Rectal smooth muscle tissue (tissue), 1 donor: ENCODE measurements around the gene CTIF.
A peak's percentile ranks its signal among the peaks of the same experiment; 100 is the strongest.

ENCODE experiments used
- H3K27ac ChIP-seq: one replicate; pipeline ENCODE4 v1.7.0; 2013; ENCODE audit warnings: low read depth, low read length, inconsistent platforms
- H3K27me3 ChIP-seq: one replicate; pipeline ENCODE4 v1.7.0; 2013; ENCODE audit warnings: low read length; ENCODE audit not compliant: control insufficient read depth, insufficient read depth
- H3K36me3 ChIP-seq: one replicate; pipeline ENCODE4 v1.7.0; 2013; ENCODE audit warnings: low read length; ENCODE audit not compliant: control insufficient read depth, insufficient read depth
- H3K4me1 ChIP-seq: one replicate; pipeline ENCODE4 v1.7.0; 2013; ENCODE audit warnings: low read length; ENCODE audit not compliant: control insufficient read depth, insufficient read depth
- H3K4me3 ChIP-seq: one replicate; pipeline ENCODE4 v1.7.0; 2013; ENCODE audit warnings: low read length
- H3K9ac ChIP-seq: one replicate; pipeline ENCODE4 v1.7.0; 2013; ENCODE audit warnings: low read length

The CTIF gene

DNA sequence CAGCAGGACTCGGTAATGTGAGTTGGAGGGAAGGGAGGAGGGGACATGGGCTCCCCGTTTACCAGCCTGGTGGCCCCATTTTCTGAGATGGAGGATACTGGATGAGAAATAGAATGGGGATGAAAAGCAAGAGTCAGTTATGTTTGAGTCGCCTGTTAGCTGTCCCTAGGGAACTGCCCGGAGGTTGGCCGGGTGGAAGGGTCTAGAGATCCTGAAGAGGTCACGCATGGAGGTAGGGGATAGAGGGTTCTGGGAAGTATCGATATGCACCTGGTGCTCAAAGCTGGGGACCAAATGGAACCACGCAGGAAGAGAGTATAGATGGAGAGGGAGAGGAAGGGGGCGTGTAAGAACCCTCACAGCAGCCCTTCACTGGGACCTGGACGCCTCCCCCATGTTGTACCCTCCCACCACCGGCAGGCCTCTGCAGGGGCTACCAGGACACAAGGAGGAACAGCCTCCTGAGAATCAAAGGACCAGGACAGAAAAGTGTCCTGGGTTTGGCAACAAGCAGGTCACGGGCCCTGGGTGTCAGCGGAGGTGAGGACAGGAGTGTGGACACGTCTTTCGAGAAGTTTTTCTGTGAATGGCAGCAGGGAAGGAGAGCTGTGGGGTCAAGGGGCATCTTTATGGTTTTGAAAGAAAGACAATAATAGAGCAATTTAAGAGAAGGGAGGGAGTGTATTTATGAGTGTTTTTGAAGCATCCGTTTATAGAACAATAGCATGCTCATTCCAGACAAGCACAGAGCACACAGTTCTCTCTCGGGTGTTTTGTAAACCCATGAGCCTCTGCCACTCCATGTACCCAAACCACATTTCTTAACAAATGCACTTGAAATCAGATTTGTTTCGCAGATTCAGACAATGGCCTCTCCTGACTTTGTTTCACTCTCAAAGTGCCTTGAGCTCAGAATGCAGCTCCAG, 279.8 kb downstream of the CTIF start:
- H3K27me3 ChIP-seq: no peaks in the 10 kb centered on the region
- no peaks in the 10 kb centered on the region for H3K4me1 ChIP-seq
- H3K9ac ChIP-seq: no peak overlapping the region
- no peaks in the 10 kb centered on the region for H3K36me3 ChIP-seq
- H3K4me3 ChIP-seq: no peak overlapping the region
- H3K27ac ChIP-seq: no peak overlapping the region

DNA sequence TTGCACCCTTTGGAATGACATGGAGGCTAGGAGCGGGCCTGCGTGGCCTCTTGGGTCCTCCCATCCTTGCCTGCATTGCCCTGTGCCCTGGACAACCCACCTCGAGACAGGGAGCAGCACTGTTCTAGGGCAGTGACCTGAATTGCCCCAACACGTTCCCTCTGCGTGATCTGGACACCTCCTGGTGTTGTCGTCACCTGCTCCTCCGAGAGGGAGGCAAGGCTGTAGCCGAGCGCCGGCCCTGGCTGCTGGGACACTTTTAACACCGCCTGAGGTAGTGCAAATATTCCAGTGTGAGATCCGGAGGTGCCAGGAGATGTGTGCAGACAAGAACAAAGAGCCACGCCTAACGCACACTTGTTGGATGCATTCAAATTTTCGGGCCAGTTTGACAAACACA, 280.4 kb downstream of the CTIF start:
- H3K36me3 ChIP-seq: no peaks in the 10 kb centered on the region
- no peak overlapping the region for H3K4me3 ChIP-seq
- H3K4me1 ChIP-seq: no peaks in the 10 kb centered on the region
- no peaks in the 10 kb centered on the region for H3K27me3 ChIP-seq
- H3K9ac ChIP-seq: no peak overlapping the region
- H3K27ac ChIP-seq: no peak overlapping the region

DNA sequence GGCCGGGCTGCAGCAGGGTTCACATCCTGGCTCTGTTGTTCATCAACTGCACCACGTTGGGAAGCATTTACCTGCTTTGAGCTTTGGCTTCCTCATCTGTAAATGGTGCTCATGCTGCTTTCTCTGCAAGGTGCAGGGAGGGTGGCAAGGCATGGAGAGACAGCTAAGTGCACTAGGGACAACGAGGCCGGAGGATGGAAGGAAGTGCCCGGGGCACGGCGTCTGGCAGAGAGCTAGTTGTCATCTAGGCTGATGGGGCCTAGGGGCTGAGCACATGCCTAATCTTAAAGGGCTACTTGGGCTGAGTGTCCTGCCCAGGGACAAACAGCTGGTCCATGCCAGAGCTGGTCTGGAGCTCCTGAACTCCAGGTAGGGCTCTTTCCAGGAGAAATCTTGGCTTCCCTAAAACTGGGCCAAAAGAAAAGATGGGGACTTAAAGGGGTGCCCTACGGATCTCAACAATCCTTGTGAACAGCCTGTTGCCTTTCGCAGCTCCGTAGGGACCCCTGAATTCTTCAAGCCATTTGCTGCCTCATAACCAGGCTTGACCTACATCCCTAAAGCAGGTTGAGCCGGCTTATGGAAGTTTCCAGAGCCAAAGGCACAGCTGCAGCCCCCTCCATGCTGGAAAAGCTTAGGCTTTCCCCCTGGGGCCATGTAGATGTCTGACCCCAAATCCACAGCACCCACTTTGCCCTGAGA, 281.1 kb downstream of the CTIF start:
- Histone ChIP-seq H3K27ac (no peak overlapping the region), H3K4me1 (no peaks in the 10 kb centered on the region), H3K9ac (no peak overlapping the region), H3K27me3 (no peaks in the 10 kb centered on the region), H3K4me3 (no peak overlapping the region), H3K36me3 (no peaks in the 10 kb centered on the region)

DNA sequence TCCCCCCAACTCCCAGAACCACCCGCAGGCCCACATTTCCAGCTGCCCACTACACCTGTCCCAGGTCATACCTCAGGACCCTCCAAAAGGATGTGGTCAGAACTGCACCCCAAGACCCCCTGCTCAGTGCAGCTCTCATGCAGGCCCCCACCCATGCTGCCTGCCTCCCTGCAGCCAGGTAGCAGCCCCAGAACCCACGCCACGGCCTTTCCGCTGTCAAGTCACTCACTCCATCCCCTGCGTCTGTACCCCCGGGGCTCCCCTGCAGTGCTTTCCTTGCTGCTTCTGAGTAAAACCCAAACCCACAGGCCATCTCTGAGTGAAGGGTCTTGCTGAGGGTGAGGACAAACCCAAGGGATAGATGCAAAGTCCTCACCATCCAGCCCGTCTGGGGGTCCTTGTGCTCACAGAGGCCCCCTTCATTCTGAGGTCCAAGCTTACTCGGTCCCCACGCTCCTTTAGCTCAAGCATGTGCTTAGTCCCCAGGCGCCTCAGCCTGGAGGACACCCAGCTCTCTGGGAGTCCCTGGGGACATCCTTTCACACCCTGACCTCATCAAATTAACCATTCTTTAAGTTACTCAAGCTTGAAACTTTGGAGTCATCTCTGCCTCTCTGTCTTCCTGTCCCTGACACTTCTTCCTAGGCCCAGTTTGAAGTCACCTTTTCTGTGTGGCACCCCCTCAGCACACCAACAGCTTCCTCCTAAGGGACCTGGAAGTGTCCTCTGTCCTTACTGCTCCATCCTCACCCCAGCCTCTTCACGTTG, 281.8 kb downstream of the CTIF start:
- no peak overlapping the region for H3K4me3 ChIP-seq
- H3K27ac ChIP-seq: no peak overlapping the region
- H3K4me1 ChIP-seq: no peaks in the 10 kb centered on the region
- no peaks in the 10 kb centered on the region for H3K27me3 ChIP-seq
- H3K36me3 ChIP-seq: no peaks in the 10 kb centered on the region
- no peak overlapping the region for H3K9ac ChIP-seq

DNA sequence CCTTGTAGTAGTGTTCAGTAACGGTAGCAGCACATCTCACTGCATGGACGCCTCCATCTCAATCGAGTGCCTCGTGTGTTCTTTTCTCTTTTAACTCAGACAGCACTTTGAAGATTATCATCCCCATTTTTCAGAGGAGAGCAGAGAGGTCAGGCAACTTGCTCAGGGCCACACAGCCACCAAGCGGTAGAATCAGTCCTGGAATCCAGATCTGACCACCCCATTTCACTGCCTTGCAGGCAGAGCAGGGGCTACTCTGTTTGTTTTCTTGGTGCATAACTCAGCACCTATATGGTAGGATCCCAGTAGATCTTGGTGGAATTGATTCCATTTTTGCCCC, 282.4 kb downstream of the CTIF start:
- no peaks in the 10 kb centered on the region for H3K4me1 ChIP-seq
- H3K9ac ChIP-seq: no peak overlapping the region
- no peaks in the 10 kb centered on the region for H3K36me3 ChIP-seq
- no peaks in the 10 kb centered on the region for H3K27me3 ChIP-seq
- H3K4me3 ChIP-seq: no peak overlapping the region
- H3K27ac ChIP-seq: no peak overlapping the region

DNA sequence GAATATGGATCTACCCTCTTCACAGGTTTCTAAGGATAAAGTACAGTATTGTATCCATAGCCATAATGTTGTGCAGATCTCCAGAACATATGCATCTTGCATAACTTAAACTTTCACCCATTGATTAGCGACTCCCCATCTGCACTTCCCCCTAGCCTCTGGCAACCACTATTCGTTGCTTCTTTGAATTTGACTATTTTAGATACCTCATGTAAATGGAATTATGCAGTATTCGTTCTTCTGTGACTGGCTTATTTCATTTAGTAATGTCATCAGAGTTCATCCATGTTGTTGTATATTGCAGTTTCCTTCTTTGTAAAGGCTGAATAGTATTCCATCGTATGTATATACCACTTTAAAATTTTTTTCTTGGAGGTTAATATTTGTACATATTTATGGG, 283.0 kb downstream of the CTIF start:
- H3K9ac ChIP-seq: no peak overlapping the region
- no peaks in the 10 kb centered on the region for H3K36me3 ChIP-seq
- H3K27ac ChIP-seq: no peak overlapping the region
- no peaks in the 10 kb centered on the region for H3K27me3 ChIP-seq
- H3K4me1 ChIP-seq: no peaks in the 10 kb centered on the region
- H3K4me3 ChIP-seq: no peak overlapping the region

DNA sequence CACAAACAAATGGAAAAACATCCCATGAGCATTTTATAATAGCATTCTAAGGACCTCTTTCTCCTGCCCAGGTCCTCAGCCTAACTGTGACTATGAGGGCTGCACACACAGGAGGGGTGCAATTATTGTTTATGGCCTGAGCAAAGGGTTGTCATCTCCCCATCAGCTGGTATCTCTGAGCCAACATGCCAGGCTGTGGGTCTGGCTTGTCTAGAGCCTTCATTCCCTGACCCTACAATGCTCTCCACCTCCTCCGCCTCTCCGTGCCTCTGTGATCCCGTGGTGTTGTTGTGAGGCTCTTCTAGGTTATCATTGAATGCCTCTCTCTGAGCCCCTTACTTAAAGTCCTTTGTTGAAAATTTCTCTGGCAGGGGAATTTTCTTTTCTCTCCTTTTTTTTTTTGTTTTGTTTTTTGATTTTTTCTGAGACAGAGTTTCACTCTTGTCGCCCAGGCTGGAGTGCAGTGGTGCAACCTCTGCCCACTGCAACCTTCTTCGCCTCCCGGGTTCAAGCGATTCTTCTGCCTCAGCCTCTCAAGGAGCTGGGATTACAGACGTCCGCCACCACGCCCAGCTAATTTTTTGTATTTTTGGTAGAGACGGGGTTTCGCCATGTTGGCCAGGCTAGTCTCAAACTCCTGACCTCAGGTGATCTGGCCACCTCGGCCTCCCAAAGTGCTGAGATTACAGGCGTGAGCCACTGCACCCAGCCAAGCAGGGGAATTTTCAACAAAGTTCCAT, 285.6 kb downstream of the CTIF start:
- Histone ChIP-seq H3K27ac (no peak overlapping the region), H3K4me1 (peaks cover 19% of the 10 kb centered on the region), H3K27me3 (no peaks in the 10 kb centered on the region), H3K4me3 (no peak overlapping the region), H3K36me3 (no peaks in the 10 kb centered on the region), H3K9ac (no peak overlapping the region)

DNA sequence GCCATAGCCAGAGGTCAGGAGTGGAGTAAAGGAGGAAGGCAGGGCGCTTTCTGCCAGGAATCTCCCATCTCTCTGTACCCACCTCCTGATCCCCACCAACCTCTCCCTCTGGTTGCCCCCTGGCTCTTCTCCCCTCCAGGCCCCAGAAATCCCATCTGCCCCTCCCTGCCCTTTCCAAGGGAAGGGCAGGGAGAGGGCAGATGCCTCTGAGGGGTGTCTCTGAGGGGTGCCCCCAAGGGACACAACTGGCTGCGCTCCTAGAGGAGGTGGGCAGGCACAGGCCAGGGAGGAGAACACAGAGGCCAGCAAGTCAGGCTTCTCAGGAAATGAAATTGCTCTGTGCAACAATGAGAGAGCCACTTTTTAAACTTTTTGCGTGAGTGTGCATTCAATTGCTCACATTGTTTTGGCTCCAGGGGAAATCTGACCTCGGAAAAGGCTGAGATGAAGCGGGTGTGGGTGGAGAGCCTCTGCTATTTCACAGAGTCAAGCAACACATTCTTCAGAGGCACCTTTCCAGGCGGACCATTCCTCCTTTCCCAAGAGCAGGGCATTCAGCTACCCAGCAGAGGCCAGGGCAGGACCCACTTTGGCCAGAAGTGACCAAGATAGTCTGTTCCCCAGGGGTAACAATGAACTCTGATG, 286.4 kb downstream of the CTIF start:
- H3K9ac ChIP-seq: no peak overlapping the region
- H3K4me3 ChIP-seq: no peak overlapping the region
- H3K27me3 ChIP-seq: no peaks in the 10 kb centered on the region
- H3K36me3 ChIP-seq: no peaks in the 10 kb centered on the region
- peaks cover 19% of the 10 kb centered on the region for H3K4me1 ChIP-seq
- no peak overlapping the region for H3K27ac ChIP-seq

DNA sequence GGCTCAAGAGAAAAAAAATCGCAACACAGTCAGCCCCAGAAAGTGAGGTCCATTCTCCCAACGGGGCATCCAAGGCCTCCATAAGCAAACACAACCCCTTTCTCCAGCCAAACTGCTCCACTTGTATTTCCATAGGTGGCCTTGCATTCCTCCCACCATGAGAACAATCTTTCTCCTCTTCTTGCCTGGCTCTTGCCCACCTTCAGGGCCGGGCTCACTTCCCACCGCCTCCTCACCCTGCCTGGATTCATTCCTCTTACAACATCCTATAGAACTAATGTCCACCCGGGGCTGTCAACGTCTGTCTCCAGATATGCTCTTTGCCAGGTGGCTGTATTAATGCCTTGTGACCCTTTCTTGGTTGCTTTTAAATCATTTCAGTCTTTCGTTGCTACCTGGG, 287.4 kb downstream of the CTIF start:
- H3K27ac ChIP-seq: no peak overlapping the region
- H3K4me3 ChIP-seq: no peak overlapping the region
- H3K9ac ChIP-seq: no peak overlapping the region
- peaks cover 19% of the 10 kb centered on the region for H3K4me1 ChIP-seq
- H3K27me3 ChIP-seq: no peaks in the 10 kb centered on the region
- no peaks in the 10 kb centered on the region for H3K36me3 ChIP-seq

DNA sequence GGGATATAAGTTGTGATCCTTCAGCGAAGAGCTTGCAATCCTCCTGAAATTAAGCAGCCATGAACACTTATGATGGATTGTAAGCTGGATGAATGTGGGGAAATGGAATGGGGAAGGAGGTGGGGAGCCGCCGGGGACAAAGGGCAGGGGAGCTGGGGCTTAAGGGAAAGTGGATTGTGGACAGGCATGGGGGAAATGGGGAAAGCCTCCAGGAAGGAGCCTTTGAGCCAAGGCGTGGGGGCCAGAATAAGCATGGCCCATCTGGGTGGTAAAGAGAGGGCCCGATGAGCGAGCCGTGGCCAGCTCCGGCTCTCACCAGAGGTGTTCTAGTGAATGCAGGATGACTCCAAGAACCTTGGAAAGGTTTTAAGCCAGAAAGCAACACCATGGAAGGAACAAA, 288.0 kb downstream of the CTIF start:
- Histone ChIP-seq H3K9ac (no peak overlapping the region), H3K27me3 (no peaks in the 10 kb centered on the region), H3K36me3 (no peaks in the 10 kb centered on the region), H3K4me3 (no peak overlapping the region), H3K4me1 (peaks cover 19% of the 10 kb centered on the region), H3K27ac (peak overlapping the region; percentile 17)

DNA sequence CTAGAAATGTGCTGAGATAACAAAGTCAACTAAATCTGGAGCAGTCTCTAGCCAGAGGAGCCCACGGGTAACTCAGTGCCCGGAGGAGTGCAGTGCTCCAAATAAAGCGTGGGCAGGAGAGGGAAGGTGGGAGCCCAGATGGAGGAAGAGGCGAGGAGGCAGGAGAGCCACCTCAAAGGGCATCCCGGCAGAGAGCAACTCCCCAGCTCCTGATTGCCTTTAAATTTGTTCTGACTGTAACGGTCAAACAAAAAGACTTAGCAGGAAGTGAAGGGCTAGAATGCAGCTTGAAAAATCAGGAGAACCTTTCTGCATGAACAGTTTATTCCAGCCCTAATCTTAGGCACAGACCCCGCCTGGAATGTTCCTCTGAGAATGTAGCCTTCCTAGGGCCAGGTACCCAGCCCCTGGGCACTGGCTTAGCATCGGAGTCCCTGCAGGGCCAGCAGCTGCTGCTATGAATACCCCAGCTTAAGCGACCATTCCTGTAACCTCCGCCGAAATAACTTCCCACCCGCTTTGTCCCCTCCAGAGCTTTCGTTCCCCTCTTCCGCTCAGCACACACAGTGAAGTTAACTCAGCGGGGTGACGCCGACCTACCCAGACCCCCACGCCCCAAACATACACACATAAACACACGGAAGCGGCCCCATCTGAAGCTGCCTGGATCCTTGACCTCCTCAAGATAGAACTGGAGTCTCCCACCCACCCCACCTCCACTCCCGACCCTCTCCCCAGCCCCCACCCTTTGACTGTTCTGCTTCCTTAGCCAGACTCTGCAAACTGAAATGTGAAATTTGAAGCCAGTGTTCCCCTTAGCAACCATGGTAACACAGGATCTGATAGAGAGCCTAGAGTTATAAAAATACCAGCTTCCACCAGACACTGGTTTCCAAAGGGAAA, 288.7 kb downstream of the CTIF start:
- Histone ChIP-seq H3K27ac (peak overlapping the region; percentile 17), H3K4me1 (peaks cover 19% of the 10 kb centered on the region), H3K9ac (no peak overlapping the region), H3K36me3 (no peaks in the 10 kb centered on the region), H3K27me3 (no peaks in the 10 kb centered on the region), H3K4me3 (no peak overlapping the region)
